ENCODE measurements around the gene AFF2. TPM values are rescaled to one million over a fixed set of nuclear protein-coding genes. Genes with fewer than 3 reads are reported as not detected.

The AFF2 gene
- total RNA-seq, 1 donor from 2014 or later = 1.8 TPM

- H3K27ac Mint-ChIP-seq = no peak overlapping the region
- H3K27me3 Mint-ChIP-seq (ENCODE audit: insufficient read depth) = no peaks in the 10 kb centered on the region
- no peaks in the 10 kb centered on the region for H3K36me3 Mint-ChIP-seq (ENCODE audit: low read depth)
- H3K4me1 Mint-ChIP-seq (ENCODE audit: low read depth) = no peaks in the 10 kb centered on the region
- no peak overlapping the region for H3K4me3 Mint-ChIP-seq
- no peak for DNase-seq (ENCODE audit: low spot score)
- no peaks in the 10 kb centered on the region for H3K9me3 Mint-ChIP-seq
- intact Hi-C loops (cut with micrococcal nuclease) = no loop called here
These were observed 310.8 kb downstream of the AFF2 start for GRCh38 chrX:148811236-148811635.

GRCh38 chrX:148813422-148813821 lies 313.0 kb downstream of the AFF2 start:
- H3K27ac Mint-ChIP-seq = no peak overlapping the region
- intact Hi-C loops (cut with micrococcal nuclease) = no loop called here
- no peaks in the 10 kb centered on the region for H3K27me3 Mint-ChIP-seq (ENCODE audit: insufficient read depth)
- no peaks in the 10 kb centered on the region for H3K4me1 Mint-ChIP-seq (ENCODE audit: low read depth)
- no peaks in the 10 kb centered on the region for H3K36me3 Mint-ChIP-seq (ENCODE audit: low read depth)
- DNase-seq (ENCODE audit: low spot score) = no peak
- no peak overlapping the region for H3K4me3 Mint-ChIP-seq
- no peaks in the 10 kb centered on the region for H3K9me3 Mint-ChIP-seq

- Mint-ChIP-seq H3K4me3 (no peak overlapping the region), H3K27ac (no peak overlapping the region), H3K9me3 (no peaks in the 10 kb centered on the region), H3K4me1 (ENCODE audit: low read depth) (no peaks in the 10 kb centered on the region), H3K27me3 (ENCODE audit: insufficient read depth) (no peaks in the 10 kb centered on the region), H3K36me3 (ENCODE audit: low read depth) (no peaks in the 10 kb centered on the region)
- no peak for DNase-seq (ENCODE audit: low spot score)
- intact Hi-C loops (cut with micrococcal nuclease) = no loop called here
These were observed 313.6 kb downstream of the AFF2 start for GRCh38 chrX:148813967-148814366.

- H3K36me3 Mint-ChIP-seq (ENCODE audit: low read depth) = no peaks in the 10 kb centered on the region
- no peak overlapping the region for H3K27ac Mint-ChIP-seq
- intact Hi-C loops (cut with micrococcal nuclease) = no loop called here
- DNase-seq (ENCODE audit: low spot score) = no peak
- H3K4me1 Mint-ChIP-seq (ENCODE audit: low read depth) = no peaks in the 10 kb centered on the region
- no peaks in the 10 kb centered on the region for H3K9me3 Mint-ChIP-seq
- H3K27me3 Mint-ChIP-seq (ENCODE audit: insufficient read depth) = no peaks in the 10 kb centered on the region
- no peak overlapping the region for H3K4me3 Mint-ChIP-seq
These were observed 315.0 kb downstream of the AFF2 start for GRCh38 chrX:148815218-148815961.

- Mint-ChIP-seq H3K9me3 (no peaks in the 10 kb centered on the region), H3K4me3 (no peak overlapping the region), H3K36me3 (ENCODE audit: low read depth) (no peaks in the 10 kb centered on the region), H3K27me3 (ENCODE audit: insufficient read depth) (no peaks in the 10 kb centered on the region), H3K27ac (no peak overlapping the region), H3K4me1 (ENCODE audit: low read depth) (no peaks in the 10 kb centered on the region)
- no peak for DNase-seq (ENCODE audit: low spot score)
- intact Hi-C loops (cut with micrococcal nuclease) = no loop called here
These were observed 323.6 kb downstream of the AFF2 start for GRCh38 chrX:148823986-148824385.

GRCh38 chrX:148825696-148826095 lies 325.3 kb downstream of the AFF2 start:
- Mint-ChIP-seq H3K4me3 (no peak overlapping the region), H3K4me1 (ENCODE audit: low read depth) (no peaks in the 10 kb centered on the region), H3K27ac (no peak overlapping the region), H3K36me3 (ENCODE audit: low read depth) (no peaks in the 10 kb centered on the region), H3K9me3 (no peaks in the 10 kb centered on the region), H3K27me3 (ENCODE audit: insufficient read depth) (no peaks in the 10 kb centered on the region)
- intact Hi-C loops (cut with micrococcal nuclease) = no loop called here
- no peak for DNase-seq (ENCODE audit: low spot score)

- H3K4me3 Mint-ChIP-seq = no peak overlapping the region
- H3K36me3 Mint-ChIP-seq (ENCODE audit: low read depth) = no peaks in the 10 kb centered on the region
- H3K27me3 Mint-ChIP-seq (ENCODE audit: insufficient read depth) = no peaks in the 10 kb centered on the region
- no peak overlapping the region for H3K27ac Mint-ChIP-seq
- H3K9me3 Mint-ChIP-seq = no peaks in the 10 kb centered on the region
- no peak for DNase-seq (ENCODE audit: low spot score)
- no peaks in the 10 kb centered on the region for H3K4me1 Mint-ChIP-seq (ENCODE audit: low read depth)
- intact Hi-C loops (cut with micrococcal nuclease) = no loop called here
These were observed 336.3 kb downstream of the AFF2 start for GRCh38 chrX:148836741-148837140.

- Mint-ChIP-seq H3K27me3 (ENCODE audit: insufficient read depth) (no peaks in the 10 kb centered on the region), H3K36me3 (ENCODE audit: low read depth) (no peaks in the 10 kb centered on the region), H3K27ac (no peak overlapping the region), H3K4me1 (ENCODE audit: low read depth) (no peaks in the 10 kb centered on the region), H3K9me3 (no peaks in the 10 kb centered on the region), H3K4me3 (no peak overlapping the region)
- no peak for DNase-seq (ENCODE audit: low spot score)
- intact Hi-C loops (cut with micrococcal nuclease) = no loop called here
These were observed 350.2 kb downstream of the AFF2 start for GRCh38 chrX:148850631-148851030.

- H3K27me3 Mint-ChIP-seq (ENCODE audit: insufficient read depth) = no peaks in the 10 kb centered on the region
- H3K4me3 Mint-ChIP-seq = no peak overlapping the region
These were observed 353.9 kb downstream of the AFF2 start for GRCh38 chrX:148854306-148854705.

GRCh38 chrX:148856505-148856904 lies 356.1 kb downstream of the AFF2 start:
- DNase-seq (ENCODE audit: low spot score) = no peak
- no peak overlapping the region for H3K27ac Mint-ChIP-seq
- intact Hi-C loops (cut with micrococcal nuclease) = no loop called here
- H3K4me1 Mint-ChIP-seq (ENCODE audit: low read depth) = no peaks in the 10 kb centered on the region
- H3K4me3 Mint-ChIP-seq = no peak overlapping the region
- H3K27me3 Mint-ChIP-seq (ENCODE audit: insufficient read depth) = no peaks in the 10 kb centered on the region
- H3K9me3 Mint-ChIP-seq = no peaks in the 10 kb centered on the region
- H3K36me3 Mint-ChIP-seq (ENCODE audit: low read depth) = no peaks in the 10 kb centered on the region

More at GRCh38 chrX:148854306-148854705, 353.9 kb downstream of the AFF2 start:
- intact Hi-C loops (cut with micrococcal nuclease) = no loop called here
- no peaks in the 10 kb centered on the region for H3K36me3 Mint-ChIP-seq (ENCODE audit: low read depth)
- DNase-seq (ENCODE audit: low spot score) = no peak
- no peak overlapping the region for H3K27ac Mint-ChIP-seq
- no peaks in the 10 kb centered on the region for H3K9me3 Mint-ChIP-seq
- no peaks in the 10 kb centered on the region for H3K4me1 Mint-ChIP-seq (ENCODE audit: low read depth)

GRCh38 chrX:148865277-148866210 lies 365.1 kb downstream of the AFF2 start:
- Mint-ChIP-seq H3K4me1 (ENCODE audit: low read depth) (no peaks in the 10 kb centered on the region), H3K9me3 (no peaks in the 10 kb centered on the region), H3K27ac (no peak overlapping the region), H3K27me3 (ENCODE audit: insufficient read depth) (no peaks in the 10 kb centered on the region), H3K4me3 (no peak overlapping the region), H3K36me3 (ENCODE audit: low read depth) (no peaks in the 10 kb centered on the region)
- no peak for DNase-seq (ENCODE audit: low spot score)
- intact Hi-C loops (cut with micrococcal nuclease) = no loop called here

GRCh38 chrX:148867596-148867995 lies 367.2 kb downstream of the AFF2 start:
- H3K9me3 Mint-ChIP-seq = no peaks in the 10 kb centered on the region
- no peaks in the 10 kb centered on the region for H3K27me3 Mint-ChIP-seq (ENCODE audit: insufficient read depth)

GRCh38 chrX:148871422-148872160 lies 371.2 kb downstream of the AFF2 start:
- DNase-seq (ENCODE audit: low spot score) = no peak
- Mint-ChIP-seq H3K36me3 (ENCODE audit: low read depth) (no peaks in the 10 kb centered on the region), H3K4me3 (no peak overlapping the region), H3K4me1 (ENCODE audit: low read depth) (no peaks in the 10 kb centered on the region), H3K27ac (no peak overlapping the region), H3K9me3 (no peaks in the 10 kb centered on the region), H3K27me3 (ENCODE audit: insufficient read depth) (no peaks in the 10 kb centered on the region)
- intact Hi-C loops (cut with micrococcal nuclease) = no loop called here

More at GRCh38 chrX:148867596-148867995, 367.2 kb downstream of the AFF2 start:
- no peak for DNase-seq (ENCODE audit: low spot score)
- H3K36me3 Mint-ChIP-seq (ENCODE audit: low read depth) = no peaks in the 10 kb centered on the region
- no peaks in the 10 kb centered on the region for H3K4me1 Mint-ChIP-seq (ENCODE audit: low read depth)
- intact Hi-C loops (cut with micrococcal nuclease) = no loop called here
- H3K4me3 Mint-ChIP-seq = no peak overlapping the region
- H3K27ac Mint-ChIP-seq = no peak overlapping the region

All from activated T-helper 1 cell treated with anti-CD3 and anti-CD28 coated beads, Interleukin-12 subunit alpha, Interleukin-12 subunit beta, Interleukin-2, Interleukin-4 antibody, amounts not matched to agents 30 ng/mL and 10 ng/mL and 1 ng/mL, durations not matched to agents 14 hours and 24 hours and 36 hours (primary cell).